CD8-positive, alpha-beta memory T cell (primary cell): Measurements from ENCODE around the gene ABCC11. TPM values are rescaled to one million over a fixed set of nuclear protein-coding genes. Genes with fewer than 3 reads are reported as not detected.

Experiments
- CTCF ChIA-PET: fragments of 350-600 bp; sonication (Branson Sonifier 250); formaldehyde crosslinking; loops from one replicate; lab custom pipeline; 2021; ENCODE audit warnings: antibody characterized with exemption; lab: Charles Lee
- POLR2A ChIA-PET: fragments of 350-600 bp; sonication (Branson Sonifier 250); formaldehyde crosslinking; loops from one replicate; lab custom pipeline; 2021; ENCODE audit warnings: antibody characterized with exemption; lab: Charles Lee
- DNase-seq, 5 donors: peaks; one replicate each; pipeline versions ENCODE4 v3.0.0 to v3.0.0-alpha.2; 2020 to 2022; ENCODE audit warnings: mixed read lengths in 1 of 5
- H3K27ac ChIP-seq: one replicate; pipeline ENCODE4 v1.7.0; 2013; ENCODE audit warnings: low read depth, mild to moderate bottlenecking, low read length, moderate library complexity
- H3K27me3 ChIP-seq: 2 replicates; pipeline ENCODE4 v1.7.0; 2013; ENCODE audit warnings: low read length, mild to moderate bottlenecking; ENCODE audit not compliant: insufficient read depth, poor library complexity, severe bottlenecking
- H3K36me3 ChIP-seq: 2 replicates; pipeline ENCODE4 v1.7.0; 2013; ENCODE audit warnings: mild to moderate bottlenecking, low read length, moderate library complexity; ENCODE audit not compliant: insufficient read depth
- H3K4me1 ChIP-seq: 2 replicates; pipeline ENCODE4 v1.7.0; 2013; ENCODE audit warnings: mild to moderate bottlenecking, low read length, moderate library complexity; ENCODE audit not compliant: insufficient read depth
- H3K4me3 ChIP-seq: 2 replicates; pipeline ENCODE4 v1.7.0; 2013; ENCODE audit warnings: mild to moderate bottlenecking, low read length
- H3K9me3 ChIP-seq: 2 replicates; pipeline ENCODE4 v1.7.0; 2013; ENCODE audit warnings: mild to moderate bottlenecking, low read length
- H3K27ac Mint-ChIP-seq, 8 donors: one replicate each; pipeline ENCODE4 v1.8.0; 2020 to 2021; ENCODE audit warnings: mixed read lengths in 8 of 8, mild to moderate bottlenecking in 6 of 8, inconsistent platforms in 3 of 8, moderate library complexity in 3 of 8
- H3K27me3 Mint-ChIP-seq, 2 donors: one replicate each; pipeline ENCODE4 v1.8.0; 2020 to 2021; ENCODE audit warnings: mixed read lengths in 2 of 2, mild to moderate bottlenecking in 1 of 2, moderate library complexity in 1 of 2
- H3K36me3 Mint-ChIP-seq, 3 donors: one replicate each; pipeline ENCODE4 v1.8.0; 2020 to 2021; ENCODE audit warnings: mixed read lengths in 3 of 3, inconsistent platforms in 1 of 3, mild to moderate bottlenecking in 1 of 3
- H3K4me1 Mint-ChIP-seq, 3 donors: one replicate each; pipeline ENCODE4 v1.8.0; 2020 to 2021; ENCODE audit warnings: mixed read lengths in 3 of 3, inconsistent platforms in 1 of 3, mild to moderate bottlenecking in 1 of 3
- H3K4me3 Mint-ChIP-seq, 7 donors: one replicate each; pipeline ENCODE4 v1.8.0; 2020 to 2021; ENCODE audit warnings: mixed read lengths in 7 of 7, mild to moderate bottlenecking in 6 of 7, moderate library complexity in 4 of 7, inconsistent platforms in 2 of 7
- H3K9me3 Mint-ChIP-seq, 5 donors: one replicate each; pipeline ENCODE4 v1.8.0; 2020 to 2022; ENCODE audit warnings: mixed read lengths in 5 of 5, mild to moderate bottlenecking in 3 of 5, moderate library complexity in 2 of 5, inconsistent platforms in 1 of 5
- polyA plus RNA-seq: library from polyadenylated mRNA; unstranded; fragments of 300-500 nt; fragmentation: Illumina TruSeq; gene quantifications from one replicate; pipeline ENCODE4 v1.2.3, GENCODE V29; 2021
- total RNA-seq, 2 experiments: library from RNA; stranded (reverse); gene quantifications; one replicate each; pipeline ENCODE4 v1.2.3, GENCODE V29; 2021

ABCC11 gene
- total and polyA plus RNA-seq, 3 experiments from 2014 or later, result 0.22 TPM; not detected in 1

- no peaks in the 10 kb centered on the region for H3K9me3 Mint-ChIP-seq
- no peaks in the 10 kb centered on the region for H3K4me1 ChIP-seq
- H3K4me3 Mint-ChIP-seq, result no peak overlapping the region
- H3K27ac ChIP-seq, result no peak overlapping the region
- no peaks in the 10 kb centered on the region for H3K36me3 Mint-ChIP-seq
- H3K27me3 Mint-ChIP-seq, result peaks cover 5 to 8% of the 10 kb centered on the region in 2 donors
- no peaks in the 10 kb centered on the region for H3K9me3 ChIP-seq
- no peak overlapping the region for H3K4me3 ChIP-seq
- no peak overlapping the region for H3K27ac Mint-ChIP-seq
- ChIA-PET CTCF (no interaction called here), POLR2A (no interaction called here)
- no peaks in the 10 kb centered on the region for H3K4me1 Mint-ChIP-seq
- no peaks in the 10 kb centered on the region for H3K27me3 ChIP-seq
- H3K36me3 ChIP-seq, result no peaks in the 10 kb centered on the region
- DNase-seq, result no peak
These were observed 113.7 kb downstream of the ABCC11 start for GRCh38 chr16:48133455-48134211.

- H3K4me1 Mint-ChIP-seq, result no peaks in the 10 kb centered on the region
- peak overlapping the region in 1 of 8 donors; percentile 27 for H3K27ac Mint-ChIP-seq
- no peaks in the 10 kb centered on the region for H3K27me3 ChIP-seq
- no peak overlapping the region for H3K4me3 Mint-ChIP-seq
- no peaks in the 10 kb centered on the region for H3K9me3 ChIP-seq
- peaks cover 5 to 8% of the 10 kb centered on the region in 2 donors for H3K27me3 Mint-ChIP-seq
- DNase-seq, result no peak
- ChIA-PET CTCF (no interaction called here), POLR2A (no interaction called here)
- no peak overlapping the region for H3K27ac ChIP-seq
- H3K4me3 ChIP-seq, result no peak overlapping the region
- H3K4me1 ChIP-seq, result no peaks in the 10 kb centered on the region
- no peaks in the 10 kb centered on the region for H3K36me3 Mint-ChIP-seq
- no peaks in the 10 kb centered on the region for H3K36me3 ChIP-seq
- no peaks in the 10 kb centered on the region for H3K9me3 Mint-ChIP-seq
These were observed 114.6 kb downstream of the ABCC11 start for GRCh38 chr16:48132696-48133095.

- Histone ChIP-seq H3K9me3 (no peaks in the 10 kb centered on the region), H3K4me1 (no peaks in the 10 kb centered on the region), H3K36me3 (no peaks in the 10 kb centered on the region), H3K4me3 (no peak overlapping the region), H3K27ac (no peak overlapping the region), H3K27me3 (no peaks in the 10 kb centered on the region)
- ChIA-PET POLR2A (no interaction called here), CTCF (no interaction called here)
- no peaks in the 10 kb centered on the region for H3K9me3 Mint-ChIP-seq
- H3K36me3 Mint-ChIP-seq, result no peaks in the 10 kb centered on the region
- H3K4me3 Mint-ChIP-seq, result no peak overlapping the region
- no peaks in the 10 kb centered on the region for H3K4me1 Mint-ChIP-seq
- H3K27ac Mint-ChIP-seq, result peak overlapping the region in 1 of 8 donors; percentile 3
- peaks cover 5 to 8% of the 10 kb centered on the region in 2 donors for H3K27me3 Mint-ChIP-seq
- no peak for DNase-seq
These were observed 116.0 kb downstream of the ABCC11 start for GRCh38 chr16:48131201-48131935.

GRCh38 chr16:48129926-48130325 lies 117.4 kb downstream of the ABCC11 start:
- Histone ChIP-seq H3K27me3 (no peaks in the 10 kb centered on the region), H3K4me3 (no peak overlapping the region), H3K27ac (no peak overlapping the region), H3K36me3 (no peaks in the 10 kb centered on the region), H3K4me1 (no peaks in the 10 kb centered on the region), H3K9me3 (no peaks in the 10 kb centered on the region)
- no peak for DNase-seq
- CTCF ChIA-PET, result no interaction called here
- Mint-ChIP-seq H3K36me3 (no peaks in the 10 kb centered on the region), H3K4me1 (no peaks in the 10 kb centered on the region), H3K27ac (no peak overlapping the region), H3K4me3 (no peak overlapping the region), H3K27me3 (peaks cover 5 to 9% of the 10 kb centered on the region in 2 donors), H3K9me3 (no peaks in the 10 kb centered on the region)
- POLR2A ChIA-PET, result no interaction called here

GRCh38 chr16:48128769-48129168 lies 118.6 kb downstream of the ABCC11 start:
- no peak overlapping the region for H3K27ac Mint-ChIP-seq
- Histone ChIP-seq H3K27ac (no peak overlapping the region), H3K27me3 (no peaks in the 10 kb centered on the region), H3K4me3 (no peak overlapping the region), H3K36me3 (no peaks in the 10 kb centered on the region), H3K9me3 (no peaks in the 10 kb centered on the region), H3K4me1 (no peaks in the 10 kb centered on the region)
- no peaks in the 10 kb centered on the region for H3K9me3 Mint-ChIP-seq
- ChIA-PET CTCF (no interaction called here), POLR2A (no interaction called here)
- no peak overlapping the region for H3K4me3 Mint-ChIP-seq
- H3K4me1 Mint-ChIP-seq, result no peaks in the 10 kb centered on the region
- no peaks in the 10 kb centered on the region for H3K36me3 Mint-ChIP-seq
- DNase-seq, result no peak
- peaks cover 5 to 9% of the 10 kb centered on the region in 2 donors for H3K27me3 Mint-ChIP-seq

- no peaks in the 10 kb centered on the region for H3K4me1 Mint-ChIP-seq
- H3K9me3 ChIP-seq, result no peaks in the 10 kb centered on the region
- DNase-seq, result no peak
- CTCF ChIA-PET, result interaction anchor here (1.6 kb wide), 1 partner anchor 11 kb away, joined by 3 read pairs; no protein-coding TSS in a partner anchor
- no peak overlapping the region for H3K27ac ChIP-seq
- H3K36me3 ChIP-seq, result no peaks in the 10 kb centered on the region
- H3K4me3 Mint-ChIP-seq, result no peak overlapping the region
- H3K27me3 Mint-ChIP-seq, result peaks cover 5 to 9% of the 10 kb centered on the region in 2 donors
- H3K9me3 Mint-ChIP-seq, result no peaks in the 10 kb centered on the region
- no peaks in the 10 kb centered on the region for H3K36me3 Mint-ChIP-seq
- no peaks in the 10 kb centered on the region for H3K4me1 ChIP-seq
- POLR2A ChIA-PET, result no interaction called here
- no peak overlapping the region for H3K4me3 ChIP-seq
- H3K27me3 ChIP-seq, result no peaks in the 10 kb centered on the region
- H3K27ac Mint-ChIP-seq, result no peak overlapping the region
These were observed 120.3 kb downstream of the ABCC11 start for GRCh38 chr16:48126801-48127644.

GRCh38 chr16:48125888-48126287 lies 121.5 kb downstream of the ABCC11 start:
- Histone ChIP-seq H3K9me3 (no peaks in the 10 kb centered on the region), H3K4me1 (no peaks in the 10 kb centered on the region), H3K36me3 (no peaks in the 10 kb centered on the region), H3K27ac (no peak overlapping the region), H3K4me3 (no peak overlapping the region), H3K27me3 (no peaks in the 10 kb centered on the region)
- no peak overlapping the region for H3K27ac Mint-ChIP-seq
- POLR2A ChIA-PET, result no interaction called here
- CTCF ChIA-PET, result interaction anchor here (1.6 kb wide), 1 partner anchor 12 kb away, joined by 3 read pairs; no protein-coding TSS in a partner anchor
- no peak for DNase-seq
- H3K36me3 Mint-ChIP-seq, result no peaks in the 10 kb centered on the region
- no peak overlapping the region for H3K4me3 Mint-ChIP-seq
- peaks cover 0 to 3% of the 10 kb centered on the region in 2 donors for H3K27me3 Mint-ChIP-seq
- H3K9me3 Mint-ChIP-seq, result no peaks in the 10 kb centered on the region
- no peaks in the 10 kb centered on the region for H3K4me1 Mint-ChIP-seq
